ENCODE results near the gene IPO11.
"Not testable (repeated sequence)": the region's sequence is repeated elsewhere in the genome, so short reads cannot be mapped to it uniquely, and the experiment has no call there.

IPO11 gene

DNA sequence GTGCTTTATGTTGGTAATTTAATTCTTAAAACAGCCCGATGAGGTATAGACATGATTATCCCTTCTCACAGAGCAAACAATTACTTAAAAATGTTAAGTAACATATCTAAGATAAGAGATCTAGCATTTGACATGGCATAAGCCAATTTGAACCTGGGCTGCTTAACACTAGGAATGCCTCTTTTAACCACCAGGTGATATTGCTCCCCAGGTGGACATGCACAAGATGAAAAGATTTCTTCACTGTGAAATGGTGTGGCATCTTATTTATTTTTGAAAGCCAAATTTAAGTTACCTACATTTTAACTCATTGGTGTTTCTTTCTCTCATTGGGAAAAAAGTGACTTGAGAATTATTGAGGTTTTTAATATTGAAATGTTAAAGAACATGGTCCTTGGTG is 150.3 kb downstream of the IPO11 start:
- H3K9ac ChIP-seq: no peak overlapping the region

DNA sequence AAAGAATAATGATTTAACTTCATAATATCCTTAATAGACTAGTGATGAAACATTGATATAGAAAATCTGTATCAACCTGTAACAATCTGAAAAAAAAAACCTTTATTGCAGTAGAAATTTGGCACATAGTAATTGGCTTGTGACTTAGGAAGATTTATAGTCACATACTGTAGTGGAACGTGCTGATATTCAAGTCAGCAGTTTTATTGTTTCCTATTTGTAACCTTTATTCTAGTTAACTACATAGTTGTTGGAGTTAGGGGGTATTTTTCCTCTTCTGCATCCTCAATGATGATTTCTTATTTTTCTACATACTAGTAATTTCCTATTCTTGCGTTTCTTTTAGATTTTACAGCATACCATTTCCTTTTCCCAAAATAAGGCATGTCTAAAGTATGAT is 151.5 kb downstream of the IPO11 start:
- Histone ChIP-seq H3K4me3 (IDR thresholded peaks at IDR 0.05; ENCODE audit: insufficient read depth, low read depth, low read length) (no peak overlapping the region), H2AFZ (ENCODE audit: low read depth) (no peak overlapping the region), H3K36me3 (ENCODE audit: insufficient read depth) (no peaks in the 10 kb centered on the region), H3K4me2 (no peak overlapping the region), H3K27me3 (ENCODE audit: insufficient read depth, low read depth) (no peaks in the 10 kb centered on the region), H3K27ac (no peak overlapping the region), H3K79me2 (ENCODE audit: insufficient read depth, low read depth) (no peaks in the 10 kb centered on the region), H3K4me1 (ENCODE audit: low read depth, poor library complexity, severe bottlenecking) (no peaks in the 10 kb centered on the region), H3K9ac (no peak overlapping the region), H4K20me1 (ENCODE audit: insufficient read depth) (no peaks in the 10 kb centered on the region)
- TF ChIP-seq, protein P1, sequence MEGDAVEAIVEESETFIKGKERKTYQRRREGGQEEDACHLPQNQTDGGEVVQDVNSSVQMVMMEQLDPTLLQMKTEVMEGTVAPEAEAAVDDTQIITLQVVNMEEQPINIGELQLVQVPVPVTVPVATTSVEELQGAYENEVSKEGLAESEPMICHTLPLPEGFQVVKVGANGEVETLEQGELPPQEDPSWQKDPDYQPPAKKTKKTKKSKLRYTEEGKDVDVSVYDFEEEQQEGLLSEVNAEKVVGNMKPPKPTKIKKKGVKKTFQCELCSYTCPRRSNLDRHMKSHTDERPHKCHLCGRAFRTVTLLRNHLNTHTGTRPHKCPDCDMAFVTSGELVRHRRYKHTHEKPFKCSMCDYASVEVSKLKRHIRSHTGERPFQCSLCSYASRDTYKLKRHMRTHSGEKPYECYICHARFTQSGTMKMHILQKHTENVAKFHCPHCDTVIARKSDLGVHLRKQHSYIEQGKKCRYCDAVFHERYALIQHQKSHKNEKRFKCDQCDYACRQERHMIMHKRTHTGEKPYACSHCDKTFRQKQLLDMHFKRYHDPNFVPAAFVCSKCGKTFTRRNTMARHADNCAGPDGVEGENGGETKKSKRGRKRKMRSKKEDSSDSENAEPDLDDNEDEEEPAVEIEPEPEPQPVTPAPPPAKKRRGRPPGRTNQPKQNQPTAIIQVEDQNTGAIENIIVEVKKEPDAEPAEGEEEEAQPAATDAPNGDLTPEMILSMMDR (conservative IDR thresholded peaks at IDR 0.05; ENCODE audit: low read depth, low read length): no peak

More for the DNA sequence above, 150.3 kb downstream of the IPO11 start:
- H3K4me3 ChIP-seq (IDR thresholded peaks at IDR 0.05; ENCODE audit: insufficient read depth, low read depth, low read length): no peak overlapping the region
- no peaks in the 10 kb centered on the region for H3K79me2 ChIP-seq (ENCODE audit: insufficient read depth, low read depth)
- H3K27me3 ChIP-seq (ENCODE audit: insufficient read depth, low read depth): no peaks in the 10 kb centered on the region
- H2AFZ ChIP-seq (ENCODE audit: low read depth): no peak overlapping the region
- no peaks in the 10 kb centered on the region for H4K20me1 ChIP-seq (ENCODE audit: insufficient read depth)
- no peak overlapping the region for H3K4me2 ChIP-seq
- H3K36me3 ChIP-seq (ENCODE audit: insufficient read depth): no peaks in the 10 kb centered on the region
- no peak overlapping the region for H3K27ac ChIP-seq
- TF ChIP-seq, protein P1 (conservative IDR thresholded peaks at IDR 0.05; ENCODE audit: low read depth, low read length): no peak
- no peaks in the 10 kb centered on the region for H3K4me1 ChIP-seq (ENCODE audit: low read depth, poor library complexity, severe bottlenecking)

DNA sequence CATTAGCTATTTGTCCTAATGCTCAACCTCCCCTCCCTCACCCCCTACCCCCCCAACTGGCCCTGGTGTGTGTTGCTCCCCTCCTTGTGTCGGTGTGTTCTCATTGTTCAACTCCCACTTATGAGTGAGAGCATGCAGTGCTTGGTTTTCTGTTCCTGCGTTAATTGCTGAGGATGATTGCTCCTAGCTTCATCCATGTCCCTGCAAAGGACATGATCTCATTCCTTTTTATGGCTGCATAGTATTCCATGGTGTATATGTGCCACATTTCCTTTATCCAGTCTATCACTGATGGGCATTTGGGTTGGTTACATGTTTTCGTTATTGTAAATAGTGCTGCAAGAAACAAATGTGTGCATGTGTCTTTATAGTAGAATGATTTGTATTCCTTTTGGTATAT is 153.2 kb downstream of the IPO11 start:
- not testable (repeated sequence) for H3K4me2 ChIP-seq; H3K4me3 ChIP-seq (IDR thresholded peaks at IDR 0.05; ENCODE audit: insufficient read depth, low read depth, low read length); H3K27me3 ChIP-seq (ENCODE audit: insufficient read depth, low read depth); H3K36me3 ChIP-seq (ENCODE audit: insufficient read depth); H4K20me1 ChIP-seq (ENCODE audit: insufficient read depth); H3K4me1 ChIP-seq (ENCODE audit: low read depth, poor library complexity, severe bottlenecking); H3K27ac ChIP-seq; H3K79me2 ChIP-seq (ENCODE audit: insufficient read depth, low read depth); H2AFZ ChIP-seq (ENCODE audit: low read depth); H3K9ac ChIP-seq

DNA sequence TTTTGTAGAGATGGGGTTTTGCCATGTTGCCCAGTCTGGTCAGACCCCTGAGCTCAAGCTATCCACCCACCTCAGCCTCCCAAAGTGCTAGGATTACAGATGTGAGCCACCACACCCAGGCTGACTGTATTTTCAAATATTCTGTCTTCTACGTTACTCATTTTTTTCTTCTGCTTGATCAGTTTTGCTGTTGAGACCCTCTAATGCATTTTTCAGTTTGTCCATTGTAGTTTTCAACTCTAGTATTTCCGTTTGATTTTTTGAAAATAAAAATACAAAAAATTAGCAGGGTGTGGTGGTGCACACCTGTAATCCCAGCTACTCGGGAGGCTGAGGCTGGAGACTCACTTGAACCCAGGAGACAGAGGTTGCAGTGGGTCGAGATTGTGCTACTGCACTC is 155.6 kb downstream of the IPO11 start:
- Histone ChIP-seq H3K79me2 (ENCODE audit: insufficient read depth, low read depth) (no peaks in the 10 kb centered on the region), H3K9ac (no peak overlapping the region), H2AFZ (ENCODE audit: low read depth) (no peak overlapping the region), H3K4me1 (ENCODE audit: low read depth, poor library complexity, severe bottlenecking) (no peaks in the 10 kb centered on the region), H3K4me3 (IDR thresholded peaks at IDR 0.05; ENCODE audit: insufficient read depth, low read depth, low read length) (no peak overlapping the region), H3K27me3 (ENCODE audit: insufficient read depth, low read depth) (no peaks in the 10 kb centered on the region), H3K4me2 (no peak overlapping the region), H4K20me1 (ENCODE audit: insufficient read depth) (no peaks in the 10 kb centered on the region), H3K27ac (no peak overlapping the region), H3K36me3 (ENCODE audit: insufficient read depth) (no peaks in the 10 kb centered on the region)
- TF ChIP-seq, protein P1 (conservative IDR thresholded peaks at IDR 0.05; ENCODE audit: low read depth, low read length): no peak

DNA sequence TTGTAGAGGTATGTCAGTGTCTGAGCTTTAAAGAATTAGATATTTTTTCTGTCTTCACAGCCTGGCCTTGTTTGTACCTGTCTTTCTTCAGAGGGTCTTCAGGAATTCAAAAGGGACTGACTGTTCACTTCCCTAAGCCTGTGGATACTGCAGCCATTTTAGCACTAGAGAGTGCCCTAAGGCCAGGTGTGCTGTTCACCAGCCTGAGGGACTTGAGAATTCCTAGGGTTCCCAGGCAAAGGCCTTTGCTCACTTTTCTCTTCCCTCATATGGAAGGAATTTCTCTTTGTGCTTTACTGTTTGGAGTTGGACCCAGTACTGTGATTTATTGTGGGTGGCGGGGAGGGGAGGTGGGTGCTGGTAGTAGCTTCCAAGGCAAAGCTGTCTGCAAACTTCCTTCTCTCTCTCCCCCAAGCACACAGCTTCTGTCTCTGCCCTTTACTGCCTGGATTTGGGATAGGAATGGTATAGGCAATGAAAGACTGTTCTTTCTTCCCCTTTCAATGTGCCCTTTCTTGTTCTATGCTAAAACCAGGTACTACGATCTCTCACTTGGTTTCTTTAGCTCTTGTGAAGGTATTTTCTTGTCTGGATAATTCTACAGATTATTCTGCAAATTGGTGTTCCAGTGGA is 156.4 kb downstream of the IPO11 start:
- no peaks in the 10 kb centered on the region for H4K20me1 ChIP-seq (ENCODE audit: insufficient read depth)
- H3K9ac ChIP-seq: no peak overlapping the region
- no peaks in the 10 kb centered on the region for H3K27me3 ChIP-seq (ENCODE audit: insufficient read depth, low read depth)
- no peaks in the 10 kb centered on the region for H3K36me3 ChIP-seq (ENCODE audit: insufficient read depth)
- no peak overlapping the region for H3K27ac ChIP-seq
- no peak overlapping the region for H3K4me2 ChIP-seq
- no peaks in the 10 kb centered on the region for H3K79me2 ChIP-seq (ENCODE audit: insufficient read depth, low read depth)
- no peak overlapping the region for H2AFZ ChIP-seq (ENCODE audit: low read depth)
- TF ChIP-seq, protein P1 (conservative IDR thresholded peaks at IDR 0.05; ENCODE audit: low read depth, low read length): no peak
- H3K4me1 ChIP-seq (ENCODE audit: low read depth, poor library complexity, severe bottlenecking): no peaks in the 10 kb centered on the region
- no peak overlapping the region for H3K4me3 ChIP-seq (IDR thresholded peaks at IDR 0.05; ENCODE audit: insufficient read depth, low read depth, low read length)
